GM23248 (cell line): ENCODE measurements around the gene INTS7. TPM values are rescaled to one million over a fixed set of nuclear protein-coding genes. Genes with fewer than 3 reads are reported as not detected.
"Not testable (repeated sequence)": the region's sequence is repeated elsewhere in the genome, so short reads cannot be mapped to it uniquely, and the experiment has no call there.

Source experiments
- DNase-seq: peaks from one replicate; pipeline ENCODE4 v3.0.0-alpha.2; 2015
- H2AFZ ChIP-seq: fragments of 200-600 bp; sonication (generic); 2 replicates; pipeline ENCODE4 v1.6.1; 2016; ENCODE audit warnings: antibody characterized with exemption
- H3F3A ChIP-seq: fragments of 200-600 bp; sonication (generic); 2 replicates; pipeline ENCODE4 v1.6.1; 2016; ENCODE audit warnings: mild to moderate bottlenecking, antibody characterized with exemption, mixed run types; ENCODE audit not compliant: insufficient read depth
- H3K27ac ChIP-seq: fragments of 200-600 bp; sonication (generic); 2 replicates; pipeline ENCODE4 v1.5.1; 2016; ENCODE audit warnings: mild to moderate bottlenecking
- H3K27me3 ChIP-seq: fragments of 200-600 bp; sonication (generic); replicated peaks from 2 replicates; pipeline ENCODE4 v1.6.1; 2016; ENCODE audit warnings: mild to moderate bottlenecking; ENCODE audit not compliant: insufficient read depth
- H3K36me3 ChIP-seq: fragments of 200-600 bp; sonication (generic); 2 replicates; pipeline ENCODE4 v1.6.1; 2016; ENCODE audit warnings: low read depth, mild to moderate bottlenecking
- H3K4me1 ChIP-seq: fragments of 200-600 bp; sonication (generic); 2 replicates; pipeline ENCODE4 v1.6.1; 2016; ENCODE audit warnings: mild to moderate bottlenecking; ENCODE audit not compliant: insufficient read depth
- H3K4me2 ChIP-seq: fragments of 200-600 bp; sonication (generic); one replicate; pipeline ENCODE4 v1.6.1; 2016; ENCODE audit warnings: mild to moderate bottlenecking; ENCODE audit not compliant: unreplicated experiment
- H3K4me3 ChIP-seq: fragments of 200-600 bp; sonication (generic); 2 replicates; pipeline ENCODE4 v1.5.1; 2016; ENCODE audit warnings: mild to moderate bottlenecking
- H3K79me2 ChIP-seq: fragments of 200-600 bp; sonication (generic); 2 replicates; pipeline ENCODE4 v1.6.1; 2016; ENCODE audit warnings: mild to moderate bottlenecking; ENCODE audit not compliant: insufficient read depth
- H3K9ac ChIP-seq: fragments of 200-600 bp; sonication (generic); 2 replicates; pipeline ENCODE4 v1.6.1; 2016; ENCODE audit warnings: mild to moderate bottlenecking
- H3K9me2 ChIP-seq: fragments of 200-600 bp; sonication (generic); 2 replicates; pipeline ENCODE4 v1.6.1; 2016; ENCODE audit warnings: mixed run types, mild to moderate bottlenecking, moderate library complexity; ENCODE audit not compliant: insufficient read depth
- H3K9me3 ChIP-seq: fragments of 200-600 bp; sonication (generic); one replicate; pipeline ENCODE4 v1.6.1; 2017; ENCODE audit warnings: low read depth
- H4K20me1 ChIP-seq: fragments of 200-600 bp; sonication (generic); 2 replicates; pipeline ENCODE4 v1.6.0; 2016; ENCODE audit not compliant: insufficient read depth
- EZH2 ChIP-seq: fragments of 200-600 bp; sonication (generic); IDR thresholded peaks from 2 replicates; pipeline ENCODE4 v1.6.1; 2018; ENCODE audit warnings: antibody characterized with exemption, mild to moderate bottlenecking; ENCODE audit not compliant: insufficient read depth, poor library complexity, severe bottlenecking
- EZH2phosphoT487 ChIP-seq: fragments of 200-600 bp; sonication (generic); IDR thresholded peaks from 2 replicates; pipeline ENCODE4 v1.6.1; 2018; ENCODE audit warnings: antibody characterized with exemption, moderate library complexity, mild to moderate bottlenecking, low read depth; ENCODE audit not compliant: insufficient read depth
- WGBS, 2 experiments: methylation state at CpG; one replicate each; pipeline ENCODE4 v1.1.6; 2015 to 2017; ENCODE audit warnings: low lambda C conversion rate in 2 of 2, low coverage in 1 of 2; ENCODE audit errors: missing lambda C conversion rate in 2 of 2; 5-methylcytosine and 5-hydroxymethylcytosine counted together
- in situ Hi-C: fragments of 300-500 bp; cut with MboI; formaldehyde crosslinking; loops from 2 replicates; pipeline ENCODE4 v1.15.0; 2020
- polyA plus RNA-seq: library from polyadenylated mRNA; unstranded; fragments of >200 nt; fragmentation: Nextera tagmentation; extraction: Ambion mirVana; gene quantifications from 2 replicates; pipeline ENCODE4 v1.2.1, GENCODE V29; 2016
- total RNA-seq: library from RNA; depleted of rRNA; stranded (reverse); fragments of >200 nt; shearing (Covaris generic); gene quantifications from 2 replicates; pipeline ENCODE4 v1.2.3, GENCODE V29; 2014

Gene INTS7
- total and polyA plus RNA-seq, 2 experiments from 2014 or later = 9.8 to 12.1 TPM

DNA sequence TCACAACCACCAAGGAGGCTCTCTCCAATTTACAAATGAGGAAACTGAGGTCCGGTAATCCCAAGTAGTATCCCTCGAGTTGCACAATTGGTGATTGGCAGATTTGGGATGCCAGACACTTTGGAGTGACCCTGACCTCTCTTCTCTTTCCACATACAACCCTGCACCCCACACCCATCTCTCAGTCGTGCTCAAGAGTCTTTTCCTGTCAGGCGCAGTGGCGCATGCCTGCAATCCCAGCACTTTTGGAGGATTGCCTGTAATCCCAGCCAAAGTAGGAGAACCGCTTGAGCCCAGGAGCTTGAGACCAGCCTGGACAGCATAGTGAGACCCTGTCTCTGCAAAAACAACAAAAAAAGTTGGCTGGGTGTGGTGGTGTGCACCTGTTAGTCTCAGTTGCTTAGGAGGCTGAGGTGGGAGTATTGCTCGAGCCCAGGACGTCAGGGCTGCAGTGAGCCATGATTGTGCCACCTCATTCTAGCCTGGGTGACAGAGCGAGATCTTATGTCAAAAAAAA lies 113.7 kb downstream of the INTS7 start:
- Histone ChIP-seq H3F3A (peaks cover 9% of the 10 kb centered on the region), H3K4me2 (no peak overlapping the region), H3K27me3 (no peaks in the 10 kb centered on the region), H4K20me1 (no peaks in the 10 kb centered on the region), H3K9me2 (no peaks in the 10 kb centered on the region), H3K9me3 (no peaks in the 10 kb centered on the region), H3K4me3 (no peak overlapping the region), H3K79me2 (no peaks in the 10 kb centered on the region), H3K9ac (no peak overlapping the region), H3K27ac (no peak overlapping the region), H2AFZ (no peak overlapping the region), H3K4me1 (peaks cover 29% of the 10 kb centered on the region), H3K36me3 (no peaks in the 10 kb centered on the region)
- WGBS, 2 experiments = 79 to 83% methylated on average over 9 of the region's 9 CpGs
- in situ Hi-C loops = no loop called here
- TF ChIP-seq EZH2phosphoT487 (no peak), EZH2 (no peak)
- no peak for DNase-seq

DNA sequence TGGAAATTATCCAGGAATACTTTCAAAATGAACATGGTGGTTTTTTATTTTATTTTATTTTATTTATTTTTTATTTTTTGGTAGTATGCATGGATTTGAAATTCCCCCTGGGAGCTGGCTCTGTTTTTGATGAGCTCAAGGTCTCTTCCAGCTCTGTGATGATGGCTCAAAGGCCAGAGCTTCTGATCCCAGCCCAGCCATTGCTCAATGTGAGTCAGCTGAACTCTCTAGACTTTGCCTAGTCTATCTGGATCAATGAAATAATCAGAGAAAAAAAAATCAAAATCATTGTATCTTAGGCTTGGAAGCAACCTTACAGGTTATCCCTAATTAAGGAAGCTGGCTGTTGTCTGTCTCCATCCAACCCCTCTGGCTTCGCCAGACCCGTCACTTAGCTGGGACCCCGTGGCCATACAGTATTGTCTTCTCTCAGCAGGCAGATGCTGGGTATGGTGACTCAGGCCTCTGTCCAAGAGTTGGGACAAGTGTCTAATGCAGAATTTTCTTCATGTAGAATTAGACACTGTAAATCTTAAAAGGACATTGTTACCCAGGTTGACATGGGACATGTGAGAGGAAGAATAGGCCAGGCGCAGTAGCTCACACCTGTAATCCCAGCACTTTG lies 114.6 kb downstream of the INTS7 start:
- peak overlapping the region; percentile 59 for H3K27ac ChIP-seq
- no peak for TF ChIP-seq EZH2
- TF ChIP-seq EZH2phosphoT487 = no peak
- peak overlapping the region; percentile 31; the same call in 1 of the 2 replicates for H3K9ac ChIP-seq
- WGBS, 2 experiments = 78 to 79% methylated on average over 4 of the region's 4 CpGs
- no peaks in the 10 kb centered on the region for H3K9me3 ChIP-seq
- in situ Hi-C loops = no loop called here
- no peaks in the 10 kb centered on the region for H3K79me2 ChIP-seq
- no peaks in the 10 kb centered on the region for H3K9me2 ChIP-seq
- peak; percentile 65 for DNase-seq
- H4K20me1 ChIP-seq = no peaks in the 10 kb centered on the region
- H3K4me1 ChIP-seq = peaks cover 29% of the 10 kb centered on the region
- H3K4me3 ChIP-seq = no peak overlapping the region
- H2AFZ ChIP-seq = no peak overlapping the region
- no peaks in the 10 kb centered on the region for H3K36me3 ChIP-seq
- 0 out of 2 replicates have a peak, but pooled peaks cover 6% of the 10 kb centered on the region for H3K27me3 ChIP-seq
- H3K4me2 ChIP-seq = peak overlapping the region; percentile 65
- peaks cover 9% of the 10 kb centered on the region for H3F3A ChIP-seq

DNA sequence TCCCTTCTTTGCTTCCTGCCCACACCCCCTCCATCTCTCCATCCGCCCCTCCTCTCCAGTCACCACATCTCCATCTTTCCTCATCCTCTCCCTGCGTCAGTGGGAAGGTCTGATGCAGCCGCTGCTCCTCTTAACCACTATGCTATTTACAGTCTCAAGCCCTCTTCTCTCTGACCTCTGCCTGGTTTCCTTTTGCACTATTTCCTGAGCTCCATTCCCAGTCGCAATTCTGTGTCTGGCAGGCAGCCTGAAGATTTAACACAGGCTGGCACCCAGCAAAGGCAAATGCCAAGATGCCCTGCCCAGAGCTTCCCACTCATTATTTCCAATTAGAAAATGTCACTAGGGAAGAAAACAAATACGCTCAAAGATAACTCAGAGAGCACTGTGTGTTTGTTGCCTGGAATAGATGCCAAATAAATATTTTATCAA lies 115.2 kb downstream of the INTS7 start:
- no peak for TF ChIP-seq EZH2phosphoT487
- TF ChIP-seq EZH2 = no peak
- H3K36me3 ChIP-seq = no peaks in the 10 kb centered on the region
- H3K4me2 ChIP-seq = peak overlapping the region; percentile 65
- no peaks in the 10 kb centered on the region for H3K9me3 ChIP-seq
- H3K4me3 ChIP-seq = no peak overlapping the region
- H3K27ac ChIP-seq = peak overlapping the region; percentile 59
- in situ Hi-C loops = no loop called here
- peak; percentile 81 for DNase-seq
- peak overlapping the region; percentile 32; the same call in 1 of the 2 replicates for H2AFZ ChIP-seq
- WGBS, 2 experiments = 22 to 23% methylated on average over 5 of the region's 5 CpGs
- no peaks in the 10 kb centered on the region for H3K9me2 ChIP-seq
- H3K27me3 ChIP-seq = 0 out of 2 replicates have a peak, but pooled peaks cover 10% of the 10 kb centered on the region
- peaks cover 9% of the 10 kb centered on the region for H3F3A ChIP-seq
- peaks cover 29% of the 10 kb centered on the region for H3K4me1 ChIP-seq
- H3K9ac ChIP-seq = peak overlapping the region; percentile 31; the same call in 1 of the 2 replicates
- no peaks in the 10 kb centered on the region for H3K79me2 ChIP-seq
- H4K20me1 ChIP-seq = no peaks in the 10 kb centered on the region

DNA sequence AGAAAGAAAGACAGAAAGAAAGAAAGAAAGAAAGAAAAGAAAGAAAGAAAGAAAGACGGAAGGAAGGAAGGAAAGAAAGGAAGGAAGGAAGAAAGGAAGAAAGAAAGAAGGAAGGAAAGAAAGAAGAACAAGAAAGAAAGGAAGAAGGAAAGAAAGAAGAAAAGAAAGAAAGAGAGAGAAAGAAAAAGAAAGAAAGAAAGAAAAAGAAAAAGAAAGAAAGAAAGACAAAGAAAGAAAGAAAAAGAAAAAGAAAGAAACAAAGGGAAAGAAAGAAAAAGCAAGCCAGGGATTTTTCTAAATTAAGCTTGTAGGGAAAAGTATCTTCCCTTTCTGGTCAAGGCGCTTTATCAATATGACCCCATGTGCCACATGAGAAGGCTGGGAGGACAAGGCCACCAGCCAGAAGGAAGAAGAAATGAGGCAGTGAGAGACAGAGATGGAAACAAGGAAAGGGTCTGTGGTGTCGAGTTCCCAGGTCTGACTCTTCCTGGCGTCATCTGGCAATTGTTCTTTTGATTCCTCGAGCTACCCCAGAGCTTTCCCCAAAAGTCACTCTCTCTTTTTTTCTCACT lies 116.4 kb downstream of the INTS7 start:
- Histone ChIP-seq H3K27me3 (0 out of 2 replicates have a peak, but pooled peaks cover 10% of the 10 kb centered on the region), H3K79me2 (no peaks in the 10 kb centered on the region), H3F3A (peaks cover 9% of the 10 kb centered on the region), H2AFZ (no peak overlapping the region), H3K9me2 (no peaks in the 10 kb centered on the region), H3K9ac (no peak overlapping the region), H4K20me1 (no peaks in the 10 kb centered on the region), H3K4me2 (no peak overlapping the region), H3K4me3 (no peak overlapping the region), H3K9me3 (no peaks in the 10 kb centered on the region), H3K36me3 (no peaks in the 10 kb centered on the region), H3K4me1 (peaks cover 29% of the 10 kb centered on the region), H3K27ac (no peak overlapping the region; the same call in 1 of the 2 replicates)
- no peak for DNase-seq
- 72 to 84% methylated on average over 4 to 5 of the region's 5 CpGs for WGBS, 2 experiments
- TF ChIP-seq EZH2phosphoT487 (no peak), EZH2 (no peak)
- in situ Hi-C loops = no loop called here

DNA sequence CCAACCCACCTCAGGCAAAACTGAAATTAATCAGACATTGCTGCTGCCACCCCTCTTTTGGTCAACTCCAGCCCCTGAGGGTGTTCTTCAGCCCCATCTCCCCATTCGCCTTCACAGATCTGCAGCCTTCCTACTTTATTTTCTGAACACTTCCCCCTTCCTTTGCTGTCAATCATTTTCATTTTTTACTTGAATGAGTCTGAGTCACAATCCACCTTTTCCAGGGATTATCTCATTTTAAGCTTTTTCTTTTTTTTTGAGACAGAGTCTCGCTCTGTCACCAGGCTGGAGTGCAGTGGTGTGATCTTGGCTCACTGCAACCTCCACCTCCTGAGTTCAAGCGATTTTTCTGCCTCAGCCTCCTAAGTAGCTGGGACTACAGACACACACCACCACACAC lies 118.9 kb downstream of the INTS7 start:
- peaks cover 29% of the 10 kb centered on the region for H3K4me1 ChIP-seq
- H3K4me2 ChIP-seq, H3K9ac ChIP-seq, H3K27ac ChIP-seq, H3K79me2 ChIP-seq, H3K9me2 ChIP-seq, H2AFZ ChIP-seq, DNase-seq, H3K4me3 ChIP-seq, in situ Hi-C loops, H3F3A ChIP-seq, H3K36me3 ChIP-seq, H4K20me1 ChIP-seq, H3K9me3 ChIP-seq: not testable (repeated sequence)
- H3K27me3 ChIP-seq = peaks cover 13% of the 10 kb centered on the region; the same call in 1 of the 2 replicates
- WGBS, 2 experiments = 56 to 71% methylated on average over 3 of the region's 3 CpGs
